ENCODE results near the gene MMP19.

MMP19 gene

DNA sequence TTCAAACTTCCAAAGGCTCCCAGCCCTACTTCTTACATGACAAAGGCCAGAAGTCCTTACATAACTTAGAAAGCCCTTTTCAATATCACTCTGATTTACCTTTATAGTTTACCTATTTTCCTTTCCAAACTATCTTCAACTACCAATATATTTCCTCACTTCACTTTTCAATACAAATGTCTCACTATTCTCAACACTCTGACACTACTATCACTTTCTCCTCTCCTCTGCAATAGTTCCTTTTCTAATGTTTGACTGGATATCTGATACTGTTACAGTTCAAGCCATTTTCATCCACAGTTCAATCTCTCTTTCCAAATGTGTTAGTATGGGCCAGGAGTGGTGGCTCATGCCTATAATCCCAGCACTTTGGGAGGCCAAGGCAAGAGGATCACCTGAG, 28.5 kb downstream of the MMP19 start:
- TF ChIP-seq, protein P1, sequence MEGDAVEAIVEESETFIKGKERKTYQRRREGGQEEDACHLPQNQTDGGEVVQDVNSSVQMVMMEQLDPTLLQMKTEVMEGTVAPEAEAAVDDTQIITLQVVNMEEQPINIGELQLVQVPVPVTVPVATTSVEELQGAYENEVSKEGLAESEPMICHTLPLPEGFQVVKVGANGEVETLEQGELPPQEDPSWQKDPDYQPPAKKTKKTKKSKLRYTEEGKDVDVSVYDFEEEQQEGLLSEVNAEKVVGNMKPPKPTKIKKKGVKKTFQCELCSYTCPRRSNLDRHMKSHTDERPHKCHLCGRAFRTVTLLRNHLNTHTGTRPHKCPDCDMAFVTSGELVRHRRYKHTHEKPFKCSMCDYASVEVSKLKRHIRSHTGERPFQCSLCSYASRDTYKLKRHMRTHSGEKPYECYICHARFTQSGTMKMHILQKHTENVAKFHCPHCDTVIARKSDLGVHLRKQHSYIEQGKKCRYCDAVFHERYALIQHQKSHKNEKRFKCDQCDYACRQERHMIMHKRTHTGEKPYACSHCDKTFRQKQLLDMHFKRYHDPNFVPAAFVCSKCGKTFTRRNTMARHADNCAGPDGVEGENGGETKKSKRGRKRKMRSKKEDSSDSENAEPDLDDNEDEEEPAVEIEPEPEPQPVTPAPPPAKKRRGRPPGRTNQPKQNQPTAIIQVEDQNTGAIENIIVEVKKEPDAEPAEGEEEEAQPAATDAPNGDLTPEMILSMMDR (IDR thresholded peaks at IDR 0.05; ENCODE audit: borderline replicate concordance, insufficient read depth, low read depth, low read length): no peak
- H3K4me3 ChIP-seq (ENCODE audit: low read depth, low read length): no peak overlapping the region

DNA sequence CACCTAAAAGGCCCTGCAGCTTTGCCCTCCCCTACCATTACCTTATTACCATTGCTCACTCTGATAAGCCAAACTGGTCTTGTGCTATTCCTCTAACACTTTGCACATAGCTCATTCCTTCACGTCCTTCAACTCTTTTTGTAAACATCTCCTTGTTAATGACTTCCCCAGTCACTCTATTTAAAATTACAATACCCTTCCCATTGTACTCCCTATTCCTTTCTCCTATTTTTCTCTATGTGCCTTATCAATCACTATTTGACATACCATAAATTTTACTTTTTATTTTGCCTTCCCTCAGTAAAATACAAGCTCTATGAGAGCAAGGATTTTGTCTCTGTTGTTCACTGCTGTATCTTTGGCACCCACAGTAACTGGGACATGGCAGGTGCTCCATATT, 30.6 kb downstream of the MMP19 start:
- TF ChIP-seq, protein P1 (IDR thresholded peaks at IDR 0.05; ENCODE audit: borderline replicate concordance, insufficient read depth, low read depth, low read length): no peak
- H3K4me3 ChIP-seq (ENCODE audit: low read depth, low read length): no peak overlapping the region

DNA sequence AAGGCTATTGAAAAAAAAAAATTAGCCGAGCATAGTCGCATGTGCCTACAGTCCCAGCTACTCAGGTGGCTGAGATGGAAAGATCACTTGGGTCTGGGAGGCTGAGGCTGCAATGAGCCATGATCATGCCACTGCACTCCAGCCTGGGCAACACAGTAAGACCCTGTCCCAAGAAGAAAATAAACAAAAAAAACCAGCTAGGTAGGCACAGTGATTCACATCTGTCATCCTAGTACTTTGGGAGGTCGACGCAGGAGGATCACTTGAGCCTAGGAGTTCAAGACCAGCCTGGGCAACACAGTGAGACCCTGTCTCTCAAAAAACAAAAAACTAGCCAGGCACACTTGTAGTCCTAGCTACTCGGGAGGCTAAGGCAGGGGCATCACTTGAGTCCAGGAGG, 33.5 kb downstream of the MMP19 start:
- TF ChIP-seq, protein P1 (IDR thresholded peaks at IDR 0.05; ENCODE audit: borderline replicate concordance, insufficient read depth, low read depth, low read length): no peak
- no peak overlapping the region for H3K4me3 ChIP-seq (ENCODE audit: low read depth, low read length)

DNA sequence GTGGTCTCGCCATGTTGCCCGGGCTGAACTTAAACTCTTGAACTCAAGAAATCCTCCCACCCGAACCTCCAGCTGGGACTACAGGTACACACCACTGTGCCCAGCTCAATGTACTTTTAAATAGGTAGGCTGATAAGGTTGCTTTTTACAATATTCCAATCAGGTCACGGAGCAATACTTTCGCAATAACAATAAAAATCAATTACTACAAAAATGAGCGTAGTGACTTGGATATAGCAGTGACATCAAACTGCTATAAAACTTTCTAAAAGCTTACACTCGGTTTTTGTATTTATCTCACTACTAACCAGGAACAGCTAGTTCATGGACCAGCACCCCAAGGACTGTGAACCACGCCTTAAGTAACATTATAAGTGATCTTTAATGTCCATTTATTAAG, 35.8 kb downstream of the MMP19 start:
- TF ChIP-seq, protein P1 (IDR thresholded peaks at IDR 0.05; ENCODE audit: borderline replicate concordance, insufficient read depth, low read depth, low read length): no peak
- H3K4me3 ChIP-seq (ENCODE audit: low read depth, low read length): no peak overlapping the region

DNA sequence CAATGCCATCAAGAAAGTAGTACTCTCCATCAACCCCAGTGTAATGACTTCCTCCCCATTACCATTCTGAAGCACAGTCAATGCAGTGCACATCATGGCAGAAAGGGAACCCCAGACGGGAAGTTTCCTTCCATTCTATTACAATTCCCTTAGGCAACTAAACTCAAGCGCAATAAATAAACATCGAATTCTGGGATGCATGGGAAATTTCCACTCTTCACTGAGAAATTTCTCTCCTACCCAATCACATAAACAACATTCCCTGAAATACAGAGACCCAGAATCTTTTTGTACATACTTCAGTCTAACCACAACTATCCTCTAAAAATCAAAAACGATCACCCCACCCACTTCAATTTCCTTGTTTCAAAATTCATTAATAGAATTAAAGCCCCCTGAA, 45.2 kb downstream of the MMP19 start:
- TF ChIP-seq, protein P1 (IDR thresholded peaks at IDR 0.05; ENCODE audit: borderline replicate concordance, insufficient read depth, low read depth, low read length): no peak
- H3K4me3 ChIP-seq (ENCODE audit: low read depth, low read length): no peak overlapping the region

DNA sequence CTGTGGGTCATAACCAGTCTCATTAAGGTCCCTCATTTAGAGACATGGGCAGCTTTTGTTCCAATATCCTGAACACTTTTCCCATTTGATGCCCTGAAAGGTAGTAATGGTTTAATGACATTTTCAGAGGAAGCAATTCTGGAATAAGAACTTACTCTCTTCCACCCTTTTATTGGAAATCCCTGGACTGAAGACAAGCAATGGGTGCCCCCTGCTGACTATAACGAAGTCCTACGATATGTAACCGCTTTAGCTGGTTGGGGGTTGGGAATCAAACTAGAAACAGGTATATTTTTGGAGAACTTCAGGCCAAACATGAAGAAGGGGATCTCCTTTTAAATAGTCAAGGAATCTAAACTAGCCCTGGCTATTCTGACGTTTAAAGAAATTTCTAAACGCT, 45.7 kb downstream of the MMP19 start:
- TF ChIP-seq, protein P1 (IDR thresholded peaks at IDR 0.05; ENCODE audit: borderline replicate concordance, insufficient read depth, low read depth, low read length): peak; percentile 36; the same call in 1 of the 2 replicates
- H3K4me3 ChIP-seq (ENCODE audit: low read depth, low read length): no peak overlapping the region

DNA sequence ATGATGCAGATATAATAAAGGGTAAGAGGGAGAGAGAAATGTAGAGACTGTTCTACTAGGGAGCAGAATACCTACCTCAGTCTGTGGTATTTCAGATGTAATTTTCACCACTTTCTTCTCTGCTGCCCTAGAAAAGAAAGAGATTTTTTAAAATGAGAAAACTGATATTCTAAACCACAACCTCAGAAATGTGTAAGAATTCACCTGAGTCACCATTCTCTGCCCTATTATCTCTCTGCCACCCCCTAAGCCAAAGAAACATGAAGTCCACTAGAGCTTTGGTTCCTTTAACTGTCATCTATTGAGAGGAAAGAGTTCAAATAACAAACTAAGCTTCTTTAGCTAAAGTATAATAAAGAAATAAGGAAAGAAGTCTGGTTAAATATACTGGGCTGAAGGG, 46.8 kb downstream of the MMP19 start:
- TF ChIP-seq, protein P1 (IDR thresholded peaks at IDR 0.05; ENCODE audit: borderline replicate concordance, insufficient read depth, low read depth, low read length): no peak
- no peak overlapping the region for H3K4me3 ChIP-seq (ENCODE audit: low read depth, low read length)

Data from GM12875 (cell line).